NCI-H1694 (cell line): ENCODE data around the gene TRIM71.
"Not testable (repeated sequence)": the region's sequence is repeated elsewhere in the genome, so short reads cannot be mapped to it uniquely, and the experiment has no call there.

ENCODE experiments used
- DNase-seq: peaks from one replicate; lab custom pipeline; 2025; lab: John Stamatoyannopoulos, UW

Gene TRIM71

DNA sequence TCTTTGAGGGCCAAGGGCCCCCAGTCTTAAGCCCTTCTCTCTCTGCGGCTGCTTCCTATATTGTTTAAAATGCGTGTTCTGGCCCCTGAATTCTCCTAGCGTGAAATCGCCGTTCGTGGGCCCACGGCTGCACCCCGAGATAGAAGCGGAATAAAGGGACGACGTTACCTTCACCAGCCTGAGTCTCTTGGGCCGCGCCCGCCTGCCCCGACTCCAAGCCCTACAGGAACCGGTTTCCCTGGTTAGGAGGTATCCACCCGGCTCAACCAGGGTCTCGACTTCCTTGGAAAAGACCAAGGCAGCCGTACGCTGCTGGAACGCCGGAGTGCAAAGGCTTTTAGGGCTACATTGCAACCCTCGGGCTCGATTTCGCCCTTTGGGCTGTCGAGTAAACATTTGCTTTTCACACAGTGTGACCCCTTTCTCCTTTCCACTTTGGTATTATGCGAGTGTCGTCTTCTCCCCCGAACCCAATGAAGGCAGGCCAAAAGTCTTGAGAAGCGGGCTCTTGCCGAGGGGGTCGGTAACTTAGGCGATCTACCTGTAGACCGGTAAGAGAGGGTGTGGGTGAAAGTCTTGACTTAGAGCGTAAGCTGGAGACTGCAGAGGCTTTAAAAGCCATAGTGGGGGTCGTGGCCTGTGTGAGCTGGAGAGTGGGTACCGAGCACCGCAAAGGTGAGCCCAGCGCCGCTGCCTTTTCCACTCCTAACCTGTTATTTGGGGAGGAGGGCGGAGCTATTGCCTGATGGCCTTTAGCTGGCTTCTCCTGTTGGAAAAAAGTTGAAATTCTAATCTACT is 2.0 kb downstream of the TRIM71 start:
- no peak for DNase-seq

DNA sequence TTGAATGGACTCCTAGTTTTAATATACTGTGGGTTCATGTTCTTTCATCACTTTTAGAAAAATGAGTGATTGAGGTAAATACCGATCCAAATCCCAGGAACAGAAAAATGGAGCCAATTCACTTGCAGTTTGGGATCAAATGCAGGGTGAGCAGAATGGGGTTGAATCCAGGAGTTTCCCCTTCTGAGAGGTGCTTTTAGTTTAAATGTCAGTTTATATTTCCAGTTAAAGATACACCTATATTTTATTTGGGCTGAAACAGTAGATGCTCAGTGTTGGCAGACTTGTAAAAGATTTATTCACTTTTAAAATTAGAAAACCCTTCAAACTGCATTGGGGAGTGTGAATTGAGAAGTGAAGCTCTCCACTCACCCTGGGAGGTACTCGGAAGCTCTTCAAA is 2.6 kb downstream of the TRIM71 start:
- DNase-seq: no peak

DNA sequence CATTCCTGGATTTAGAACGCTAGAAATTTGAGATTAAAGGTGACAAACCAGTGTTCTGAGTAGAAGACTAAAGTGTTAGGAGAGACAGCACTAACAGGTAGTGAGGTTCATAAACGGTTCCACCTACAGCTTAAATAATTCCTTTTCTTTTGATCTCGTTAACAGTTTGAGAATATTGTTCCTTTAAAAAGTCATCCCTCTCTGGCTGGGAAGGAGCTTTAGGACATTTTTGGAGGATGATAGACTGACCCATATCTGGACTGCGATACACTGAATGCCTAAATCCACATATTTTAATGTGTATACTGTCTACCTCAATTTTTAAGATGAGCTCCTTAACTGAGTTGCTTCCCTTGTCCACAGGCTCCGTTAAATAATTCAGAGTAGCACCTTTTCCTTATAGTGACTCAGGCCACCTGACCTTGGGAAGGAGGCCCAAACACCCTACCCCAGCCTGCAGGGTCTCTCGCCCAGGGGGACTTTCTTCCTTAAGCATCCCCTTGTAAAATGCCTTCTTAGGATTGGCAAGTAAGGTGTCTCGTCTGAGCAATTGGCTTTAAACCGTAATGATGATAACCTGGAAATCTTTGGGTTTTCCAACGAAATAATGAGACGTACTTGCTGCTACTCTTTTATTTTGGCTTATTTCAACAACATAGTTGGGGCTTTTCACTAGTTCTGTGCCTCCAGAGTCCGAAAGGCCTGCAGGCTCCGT is 3.3 kb downstream of the TRIM71 start:
- no peak for DNase-seq

DNA sequence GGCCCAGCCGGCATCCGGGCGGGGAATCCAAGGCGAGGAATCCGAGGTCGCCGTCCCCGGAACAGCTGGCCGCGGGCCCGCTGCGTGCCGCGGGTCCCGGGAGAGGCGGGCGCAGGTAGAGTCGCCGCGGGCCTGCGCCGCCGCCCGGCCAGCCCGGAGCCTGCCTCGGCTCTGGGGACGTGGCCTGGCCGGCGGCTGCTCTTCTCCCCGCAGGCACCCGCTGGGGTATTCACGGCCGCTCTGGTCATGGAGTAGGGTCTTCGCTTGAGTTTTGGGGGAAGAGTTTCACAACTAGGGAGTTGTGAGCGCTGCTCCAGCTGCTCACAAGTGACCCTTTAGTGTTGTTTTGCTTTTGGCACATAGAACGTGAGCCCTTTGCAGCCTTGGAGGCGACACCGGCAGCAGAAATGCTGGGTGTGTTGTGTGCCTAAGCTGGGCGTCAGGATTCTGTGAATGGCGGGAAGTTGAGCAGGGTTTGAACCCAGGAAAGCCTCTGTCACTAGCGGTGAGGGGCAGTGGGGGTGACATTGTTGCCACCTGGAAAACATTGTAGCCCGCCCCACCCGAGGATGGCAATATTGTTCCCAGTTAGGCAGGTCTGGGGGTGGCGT is 4.0 kb downstream of the TRIM71 start:
- DNase-seq: no peak

DNA sequence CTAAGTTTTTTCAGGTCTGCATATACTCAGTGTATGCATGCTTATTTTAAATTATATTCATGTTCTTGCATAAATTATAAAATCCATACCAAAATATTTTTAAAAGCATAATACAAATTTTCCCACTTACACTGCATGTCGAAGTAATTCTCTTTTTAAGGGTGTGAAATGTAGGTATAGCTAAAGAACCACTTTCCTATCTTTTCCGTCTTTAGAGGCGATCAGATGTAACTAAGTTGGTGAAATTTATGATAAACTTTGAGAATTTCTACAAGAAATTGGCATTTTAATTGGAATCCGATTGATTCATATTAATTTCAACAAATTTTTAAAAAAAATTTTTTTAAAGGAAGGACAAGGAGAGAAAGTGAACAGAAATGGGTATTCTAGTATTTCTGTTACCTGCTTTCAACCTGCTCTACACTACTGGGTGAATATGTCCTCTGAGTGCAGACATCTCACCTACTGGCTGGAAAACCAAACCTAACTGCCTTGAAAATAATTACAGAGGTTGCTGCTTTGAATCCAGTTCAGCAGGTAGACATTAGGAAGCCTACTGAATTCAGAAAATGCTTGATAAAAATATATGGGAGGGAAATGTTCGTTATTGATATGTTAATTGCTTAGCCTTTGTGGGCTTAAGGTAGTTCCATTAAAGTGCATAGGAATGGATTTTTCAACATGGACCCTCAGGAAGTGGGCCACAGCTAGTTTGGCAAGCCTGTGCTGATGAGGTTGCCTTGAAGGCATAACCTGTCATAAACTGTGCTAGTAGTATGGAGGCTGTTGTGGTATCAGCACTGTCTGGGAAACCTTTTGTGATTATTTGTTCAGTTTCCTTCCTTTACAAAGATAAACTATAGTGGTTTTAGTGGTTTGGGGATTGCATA is 5.1 kb downstream of the TRIM71 start:
- no peak for DNase-seq

DNA sequence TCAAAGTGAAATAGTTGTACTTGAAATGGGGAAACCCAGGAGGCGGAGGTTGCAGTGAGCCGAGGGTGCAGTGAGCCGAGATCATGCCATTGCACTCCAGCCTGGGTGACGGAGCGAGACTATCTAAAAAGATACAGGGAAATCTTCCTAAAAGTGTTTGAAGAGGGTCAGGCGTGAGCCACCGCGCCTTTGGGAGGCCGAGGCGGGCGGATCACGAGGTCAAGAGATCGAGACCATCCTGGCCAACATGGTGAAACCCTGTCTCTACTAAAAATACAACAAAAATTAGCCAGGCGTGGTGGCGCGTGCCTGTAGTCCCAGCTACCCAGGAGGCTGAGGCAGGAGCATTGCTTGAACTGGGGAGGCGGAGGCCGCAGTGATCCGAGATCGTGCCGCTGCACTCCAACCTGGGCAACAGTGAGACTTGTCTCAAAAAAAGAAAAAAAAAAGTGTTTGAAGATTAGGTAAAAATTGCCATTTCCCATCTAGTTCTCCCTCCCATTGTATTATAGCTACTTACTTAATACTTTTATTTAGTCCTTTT is 5.9 kb downstream of the TRIM71 start:
- not testable (repeated sequence) for DNase-seq

DNA sequence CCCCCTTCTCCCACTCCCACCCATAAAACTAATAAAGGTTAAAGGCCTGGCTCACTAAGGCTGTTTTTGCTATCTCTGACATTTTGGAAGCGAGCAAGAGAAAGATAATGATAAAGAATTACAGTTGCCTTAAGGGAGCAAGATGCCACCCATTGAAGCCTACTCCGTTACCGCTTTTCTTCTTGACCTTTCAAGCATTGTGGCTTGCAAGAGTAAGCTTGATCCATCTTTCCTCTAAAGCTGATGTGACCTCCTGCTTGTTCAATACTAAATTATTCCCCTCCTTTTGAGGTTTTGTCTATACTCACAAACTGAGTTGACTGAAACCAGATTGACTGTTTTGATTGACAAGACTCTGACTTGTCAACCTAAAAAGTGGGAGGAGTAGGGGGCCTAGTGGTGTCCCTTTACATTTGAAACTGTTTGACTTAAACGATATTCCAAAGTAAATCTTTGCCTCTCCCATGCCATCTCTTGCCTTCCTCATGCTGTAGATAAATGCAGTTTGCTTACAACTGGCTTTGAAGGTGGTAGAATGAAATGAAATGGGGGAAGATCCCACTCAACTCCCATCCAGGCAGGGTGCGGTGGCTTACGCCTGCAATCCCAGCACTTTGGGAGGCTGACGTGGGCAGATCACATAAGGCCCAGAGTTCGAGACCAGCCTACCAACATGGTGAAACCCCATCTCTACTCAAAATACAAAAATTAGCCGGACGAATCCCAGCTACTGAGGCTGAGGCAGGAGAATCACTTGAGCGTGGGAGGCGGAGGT is 8.0 kb downstream of the TRIM71 start:
- no peak for DNase-seq

DNA sequence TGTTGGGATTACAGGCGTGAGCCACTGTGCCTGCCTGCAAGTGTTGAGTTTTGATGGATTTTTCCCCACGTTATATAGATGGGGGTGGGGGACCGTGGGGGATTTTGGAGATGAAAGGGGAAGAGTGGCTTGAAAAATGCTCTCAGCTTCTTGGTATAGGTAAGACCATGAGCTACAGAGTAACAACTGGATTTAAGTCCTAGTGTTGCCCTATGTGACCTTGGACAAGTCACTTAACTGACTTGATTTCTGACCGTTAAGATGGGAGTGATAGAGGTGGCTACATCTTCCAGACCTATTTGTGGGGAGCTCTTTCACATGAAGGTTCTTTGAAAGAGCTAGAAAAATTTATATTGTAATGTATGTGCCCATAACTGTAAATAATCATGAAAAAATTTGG is 13.3 kb downstream of the TRIM71 start:
- no peak for DNase-seq

DNA sequence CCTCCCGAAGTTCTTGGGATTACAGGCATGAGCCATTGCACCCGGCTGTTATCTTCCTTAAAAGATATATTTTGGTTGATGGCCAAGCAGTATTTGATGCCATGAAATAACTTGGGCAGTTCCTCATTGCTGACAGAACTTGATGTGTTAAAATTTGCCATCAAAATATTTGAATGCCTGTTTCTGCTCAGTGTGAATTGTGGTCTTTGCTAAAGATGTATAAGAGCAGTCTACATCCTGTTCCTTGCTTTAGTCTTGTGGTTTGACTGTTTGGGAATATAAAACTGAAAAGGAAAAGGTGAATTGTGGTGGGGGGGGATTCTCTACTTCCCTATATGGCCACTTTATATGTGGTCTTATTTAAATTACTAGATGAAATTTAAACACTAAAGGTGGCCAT is 14.0 kb downstream of the TRIM71 start:
- no peak for DNase-seq

DNA sequence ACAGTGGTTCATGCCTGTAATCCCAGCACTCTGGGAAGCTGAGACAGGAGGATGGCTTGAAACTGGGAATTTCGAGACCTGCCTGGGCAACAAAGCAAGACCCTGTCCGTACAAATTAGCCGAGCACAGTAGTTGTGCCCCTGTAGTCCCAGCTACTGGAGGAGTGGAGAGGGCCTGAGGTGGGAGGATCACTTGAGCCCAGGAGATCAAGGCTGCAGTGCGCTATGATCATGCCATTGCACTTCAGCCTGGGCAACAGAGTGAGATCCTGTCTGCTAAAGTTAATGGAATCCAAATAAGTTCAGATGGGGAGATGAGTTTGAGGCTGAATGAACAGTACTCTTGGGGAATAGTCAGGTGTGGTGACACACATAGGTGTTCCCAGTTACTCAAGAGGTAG is 14.4 kb downstream of the TRIM71 start:
- no peak for DNase-seq

DNA sequence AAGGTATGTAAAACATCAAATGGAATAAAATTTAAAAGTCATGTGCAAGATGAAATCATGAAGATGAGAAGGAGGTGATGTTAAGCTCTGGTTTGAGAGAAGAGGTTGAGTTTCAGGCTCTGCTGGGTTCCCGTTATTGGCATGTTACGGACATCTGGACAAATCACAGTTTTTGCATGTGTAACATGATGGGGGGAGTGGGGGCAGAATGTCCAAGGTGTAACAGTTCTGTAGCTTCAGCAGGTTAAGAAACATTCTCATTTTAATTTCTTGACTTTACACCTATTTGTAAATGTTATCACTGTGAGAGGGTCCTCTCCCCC is 17.2 kb downstream of the TRIM71 start:
- DNase-seq: no peak

DNA sequence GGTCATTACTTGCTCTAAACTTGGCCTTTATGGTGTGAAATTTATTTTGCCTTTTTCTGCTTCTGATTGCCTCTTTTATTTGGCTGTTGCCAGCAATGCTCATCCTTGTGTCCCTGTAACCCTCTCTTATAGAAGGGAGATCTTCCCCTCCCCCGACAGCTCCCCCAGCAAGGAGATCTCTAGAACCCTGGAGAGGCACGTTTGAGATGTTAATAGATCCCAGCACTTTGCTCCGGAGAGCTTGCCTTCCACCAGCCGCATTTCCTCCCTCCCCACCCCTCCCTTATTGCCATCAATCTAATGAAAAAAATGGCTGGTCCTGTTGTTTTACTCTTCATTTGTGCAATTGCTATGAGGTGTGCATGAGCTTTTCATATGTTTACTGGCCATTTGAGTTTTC is 18.2 kb downstream of the TRIM71 start:
- no peak for DNase-seq

DNA sequence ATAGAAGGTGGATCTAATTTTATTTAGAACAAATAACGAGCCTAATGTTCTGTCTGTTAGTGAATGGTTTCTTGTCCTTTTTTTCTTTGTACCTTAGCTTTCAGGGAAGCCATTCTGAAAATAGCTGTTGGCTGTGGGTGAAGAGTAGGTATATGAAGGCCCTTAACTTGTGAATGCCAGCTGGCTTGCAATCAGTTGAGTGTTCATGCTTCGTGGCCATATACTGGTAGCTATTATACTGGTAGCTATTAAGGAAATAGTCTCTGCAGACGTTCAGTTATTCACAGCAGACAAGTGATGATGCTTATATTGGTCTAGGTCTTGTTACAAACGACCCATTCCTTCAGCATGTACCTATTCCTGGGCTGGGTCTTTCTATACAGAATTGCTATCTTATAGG is 18.8 kb downstream of the TRIM71 start:
- DNase-seq: no peak

DNA sequence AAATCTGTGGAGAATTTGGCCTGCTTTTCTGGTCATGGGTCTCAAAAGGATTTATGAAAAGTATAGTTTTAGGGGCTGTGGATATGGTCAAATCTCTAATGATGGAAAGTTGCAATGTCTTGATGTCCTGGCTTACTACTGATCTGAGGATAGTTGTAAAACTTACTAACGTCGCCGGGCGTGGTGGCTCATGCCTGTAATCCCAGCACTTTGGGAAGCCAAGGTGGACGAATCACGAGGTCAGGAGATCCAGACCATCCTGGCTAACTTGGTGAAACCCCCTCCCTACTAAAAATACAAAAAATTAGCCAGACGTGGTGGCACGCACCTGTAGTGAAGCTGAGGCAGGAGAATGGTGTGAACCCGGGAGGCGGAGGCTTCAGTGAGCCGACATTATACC is 19.6 kb downstream of the TRIM71 start:
- DNase-seq: no peak

DNA sequence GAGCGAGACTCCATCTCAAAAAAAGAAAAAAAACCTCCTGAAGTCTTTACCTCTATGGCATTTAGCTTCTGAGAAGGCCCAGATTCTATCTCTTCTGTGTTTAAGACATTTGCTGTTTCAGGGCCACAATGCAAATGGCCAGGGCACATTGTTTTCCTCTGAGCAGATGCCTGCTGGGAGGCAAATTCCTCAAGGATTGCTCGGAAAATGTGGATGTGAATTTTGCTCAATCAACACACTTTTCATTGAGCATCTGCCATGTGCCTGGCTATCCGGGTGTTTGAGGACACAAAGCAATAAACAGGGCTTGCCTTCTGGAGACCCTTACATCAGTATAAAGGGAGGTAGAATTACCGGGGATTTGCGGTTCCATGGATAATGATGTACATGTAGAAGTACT is 20.0 kb downstream of the TRIM71 start:
- no peak for DNase-seq

DNA sequence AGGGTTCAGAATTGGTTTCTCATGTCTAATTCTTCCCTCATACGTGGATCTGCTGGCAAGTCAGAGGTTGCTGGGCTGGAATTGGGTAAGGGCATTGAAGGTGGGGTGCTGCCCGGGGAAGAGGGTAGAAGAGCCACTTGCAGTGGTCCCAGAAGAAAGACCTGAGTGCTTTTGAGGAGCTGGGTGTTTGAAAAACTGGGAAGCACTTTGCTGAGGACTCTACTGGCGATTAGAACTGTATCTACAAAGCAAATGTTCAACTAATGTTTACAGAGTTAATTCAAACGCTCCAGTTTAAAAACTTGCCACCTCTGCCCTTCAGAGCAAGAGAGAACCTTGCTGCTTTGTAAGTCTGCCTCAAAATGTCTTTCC is 21.9 kb downstream of the TRIM71 start:
- DNase-seq: no peak

DNA sequence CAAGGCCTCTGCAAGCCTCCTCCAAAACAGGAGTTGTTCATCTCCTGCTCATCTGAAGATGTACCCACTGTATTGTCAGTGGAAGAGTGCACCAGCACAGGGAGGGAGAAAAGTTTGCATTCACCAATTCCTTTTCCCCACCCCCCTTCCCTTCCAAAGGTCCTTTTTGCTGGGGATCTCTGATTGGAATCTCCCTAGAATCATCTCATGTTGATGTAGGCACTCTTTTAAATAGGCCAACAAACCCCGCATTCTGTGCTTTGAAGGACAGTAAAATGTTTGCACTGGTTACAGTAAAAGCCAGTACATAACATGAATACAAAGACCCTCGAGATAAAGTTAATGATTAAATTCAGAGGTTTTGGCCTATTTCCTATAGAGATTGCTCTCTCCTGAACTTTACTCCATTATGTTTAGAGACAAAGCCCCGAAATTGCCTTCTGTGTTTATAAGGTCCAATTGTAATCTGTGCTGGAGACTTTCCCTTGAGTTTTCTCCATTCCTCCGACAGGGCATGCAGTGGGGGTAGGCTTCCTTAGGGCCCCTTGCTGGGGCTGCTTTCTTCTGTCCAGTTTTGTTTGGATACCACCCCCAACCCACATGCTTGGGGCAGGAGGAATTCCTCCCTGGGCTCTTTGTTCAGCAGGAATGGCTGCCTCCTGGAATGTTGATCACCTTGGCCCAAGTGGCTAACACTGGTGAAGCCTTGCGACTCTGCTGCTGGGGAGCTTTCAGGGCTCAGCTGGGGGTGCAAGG is 22.5 kb downstream of the TRIM71 start:
- no peak for DNase-seq

DNA sequence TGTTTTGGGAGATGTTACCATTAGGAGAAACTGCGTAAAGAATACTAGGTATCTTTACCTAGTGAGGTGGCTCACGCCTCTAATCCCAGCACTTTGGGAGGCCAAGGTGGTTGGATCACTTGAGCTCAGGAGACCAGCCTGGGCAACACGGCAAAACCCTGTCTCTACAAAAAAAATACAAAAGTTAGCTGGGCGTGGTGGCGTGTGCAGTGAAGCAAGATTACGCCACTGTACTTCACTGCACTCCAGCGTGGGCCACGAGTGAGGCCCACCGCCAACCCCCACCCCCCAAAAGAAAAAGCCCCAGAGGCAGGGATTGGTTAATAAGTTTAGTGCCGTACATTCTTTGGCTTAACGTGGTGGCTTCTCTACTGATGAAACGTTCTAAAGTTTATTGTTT is 23.5 kb downstream of the TRIM71 start:
- no peak for DNase-seq

DNA sequence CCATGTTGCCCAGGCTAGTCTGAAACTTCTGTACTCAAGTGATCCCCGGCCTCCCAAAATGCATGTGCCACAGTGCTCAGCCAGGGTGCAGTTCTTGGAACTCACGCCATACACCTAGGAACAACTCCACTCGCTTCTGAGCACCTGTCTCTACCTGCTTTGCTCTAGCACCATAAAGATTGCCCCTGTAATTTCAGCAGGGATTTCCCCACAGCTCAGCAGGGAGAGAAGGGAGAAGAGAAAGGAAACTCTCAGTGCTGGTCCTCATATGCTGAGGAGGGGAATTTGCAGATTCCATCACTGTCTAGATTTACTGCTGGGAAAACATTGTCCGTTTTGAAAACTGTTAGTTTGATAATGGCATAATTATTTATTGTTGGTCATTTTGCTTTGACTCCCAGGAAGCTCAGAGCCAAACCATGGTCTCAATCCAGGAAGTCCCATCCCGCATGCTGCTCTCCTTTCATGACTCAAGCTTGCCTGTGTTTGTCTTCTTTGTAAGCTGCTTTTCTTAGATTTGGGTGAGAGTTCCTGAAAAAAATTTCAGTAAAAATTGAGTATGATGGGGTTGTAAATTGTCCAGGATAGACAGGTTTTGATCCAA is 24.2 kb downstream of the TRIM71 start:
- no peak for DNase-seq

DNA sequence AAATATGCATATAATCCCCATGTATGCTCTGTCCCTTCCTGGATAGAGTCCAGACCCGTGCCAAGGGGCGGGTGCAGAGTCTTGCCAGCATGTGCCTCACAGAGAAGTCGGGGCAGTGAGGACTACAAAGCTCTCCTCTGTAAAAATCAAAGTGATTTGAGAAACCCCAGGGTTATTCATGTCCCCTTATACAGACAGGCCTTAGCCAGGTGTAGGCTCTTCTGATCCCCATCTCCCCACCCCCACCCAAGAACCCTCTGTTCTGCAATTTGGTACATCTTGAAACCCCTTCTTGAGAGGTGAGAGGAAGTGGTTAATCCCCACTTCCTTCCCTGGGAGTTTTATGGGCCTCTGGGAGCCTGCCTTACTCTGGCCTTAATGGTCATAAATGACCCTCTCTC is 24.7 kb downstream of the TRIM71 start:
- DNase-seq: no peak
